Activated naive CD4-positive, alpha-beta T cell treated with anti-CD3 and anti-CD28 coated beads, Interleukin-2, amount 50 U/mL, for 24 hours (primary cell): ENCODE data around the gene SOX10.

ENCODE experiments used
- H3K27ac Mint-ChIP-seq: one replicate; pipeline ENCODE4 v1.8.0; 2021; ENCODE audit warnings: mild to moderate bottlenecking, mixed read lengths
- H3K27me3 Mint-ChIP-seq: one replicate; pipeline ENCODE4 v1.8.0; 2021; ENCODE audit warnings: mixed read lengths
- H3K36me3 Mint-ChIP-seq: one replicate; pipeline ENCODE4 v1.8.0; 2021; ENCODE audit warnings: mixed read lengths
- H3K4me1 Mint-ChIP-seq: one replicate; pipeline ENCODE4 v1.8.0; 2021; ENCODE audit warnings: mixed read lengths
- H3K4me3 Mint-ChIP-seq: one replicate; pipeline ENCODE4 v1.8.0; 2021; ENCODE audit warnings: mild to moderate bottlenecking, mixed read lengths
- H3K9me3 Mint-ChIP-seq: one replicate; pipeline ENCODE4 v1.8.0; 2021; ENCODE audit warnings: mixed read lengths

The SOX10 gene

GRCh38 chr22:37932821-37933578 is 51.4 kb downstream of the SOX10 start:
- no peak overlapping the region for H3K4me3 Mint-ChIP-seq

GRCh38 chr22:37932401-37932800 is 52.0 kb downstream of the SOX10 start:
- H3K27me3 Mint-ChIP-seq: no peaks in the 10 kb centered on the region
- no peak overlapping the region for H3K4me3 Mint-ChIP-seq
- peaks cover 14% of the 10 kb centered on the region for H3K4me1 Mint-ChIP-seq
- no peaks in the 10 kb centered on the region for H3K9me3 Mint-ChIP-seq
- peaks cover 3% of the 10 kb centered on the region for H3K36me3 Mint-ChIP-seq
- no peak overlapping the region for H3K27ac Mint-ChIP-seq

More at GRCh38 chr22:37932821-37933578, 51.4 kb downstream of the SOX10 start:
- Mint-ChIP-seq H3K4me1 (peaks cover 14% of the 10 kb centered on the region), H3K9me3 (no peaks in the 10 kb centered on the region), H3K27ac (no peak overlapping the region), H3K36me3 (peaks cover 5% of the 10 kb centered on the region), H3K27me3 (no peaks in the 10 kb centered on the region)

GRCh38 chr22:37931893-37932389 is 52.4 kb downstream of the SOX10 start:
- no peaks in the 10 kb centered on the region for H3K9me3 Mint-ChIP-seq

GRCh38 chr22:37930952-37931440 is 53.4 kb downstream of the SOX10 start:
- Mint-ChIP-seq H3K27ac (no peak overlapping the region), H3K9me3 (no peaks in the 10 kb centered on the region), H3K36me3 (peaks cover 3% of the 10 kb centered on the region), H3K4me3 (no peak overlapping the region), H3K4me1 (peaks cover 14% of the 10 kb centered on the region), H3K27me3 (no peaks in the 10 kb centered on the region)

More at GRCh38 chr22:37931893-37932389, 52.4 kb downstream of the SOX10 start:
- H3K4me1 Mint-ChIP-seq: peaks cover 14% of the 10 kb centered on the region
- no peak overlapping the region for H3K4me3 Mint-ChIP-seq
- H3K36me3 Mint-ChIP-seq: peaks cover 3% of the 10 kb centered on the region
- no peaks in the 10 kb centered on the region for H3K27me3 Mint-ChIP-seq
- H3K27ac Mint-ChIP-seq: no peak overlapping the region

- H3K36me3 Mint-ChIP-seq: peaks cover 3% of the 10 kb centered on the region
- H3K27ac Mint-ChIP-seq: no peak overlapping the region
- H3K4me1 Mint-ChIP-seq: peaks cover 14% of the 10 kb centered on the region
- H3K27me3 Mint-ChIP-seq: no peaks in the 10 kb centered on the region
- H3K4me3 Mint-ChIP-seq: no peak overlapping the region
- H3K9me3 Mint-ChIP-seq: no peaks in the 10 kb centered on the region
Measured at GRCh38 chr22:37930270-37930951, 53.9 kb downstream of the SOX10 start.

GRCh38 chr22:37929390-37929789 is 55.0 kb downstream of the SOX10 start:
- Mint-ChIP-seq H3K36me3 (peaks cover 3% of the 10 kb centered on the region), H3K27me3 (no peaks in the 10 kb centered on the region), H3K9me3 (no peaks in the 10 kb centered on the region), H3K4me1 (peaks cover 14% of the 10 kb centered on the region), H3K27ac (no peak overlapping the region), H3K4me3 (no peak overlapping the region)

GRCh38 chr22:37927637-37927936 is 56.8 kb downstream of the SOX10 start:
- peaks cover 3% of the 10 kb centered on the region for H3K36me3 Mint-ChIP-seq
- H3K4me3 Mint-ChIP-seq: no peak overlapping the region
- H3K27me3 Mint-ChIP-seq: no peaks in the 10 kb centered on the region
- H3K9me3 Mint-ChIP-seq: no peaks in the 10 kb centered on the region
- H3K27ac Mint-ChIP-seq: no peak overlapping the region
- H3K4me1 Mint-ChIP-seq: peaks cover 4% of the 10 kb centered on the region

- H3K4me3 Mint-ChIP-seq: no peak overlapping the region
- H3K27me3 Mint-ChIP-seq: no peaks in the 10 kb centered on the region
- peaks cover 3% of the 10 kb centered on the region for H3K36me3 Mint-ChIP-seq
- peaks cover 4% of the 10 kb centered on the region for H3K4me1 Mint-ChIP-seq
- H3K9me3 Mint-ChIP-seq: no peaks in the 10 kb centered on the region
- H3K27ac Mint-ChIP-seq: no peak overlapping the region
Measured at GRCh38 chr22:37926771-37927636, 57.4 kb downstream of the SOX10 start.

- Mint-ChIP-seq H3K9me3 (no peaks in the 10 kb centered on the region), H3K36me3 (peaks cover 3% of the 10 kb centered on the region), H3K27me3 (no peaks in the 10 kb centered on the region), H3K4me1 (peaks cover 4% of the 10 kb centered on the region), H3K4me3 (no peak overlapping the region), H3K27ac (no peak overlapping the region)
Measured at GRCh38 chr22:37926358-37926757, 58.0 kb downstream of the SOX10 start.

- Mint-ChIP-seq H3K9me3 (no peaks in the 10 kb centered on the region), H3K27ac (no peak overlapping the region), H3K27me3 (no peaks in the 10 kb centered on the region), H3K4me3 (no peak overlapping the region), H3K36me3 (peaks cover 3% of the 10 kb centered on the region), H3K4me1 (peaks cover 4% of the 10 kb centered on the region)
Measured at GRCh38 chr22:37925767-37926166, 58.6 kb downstream of the SOX10 start.

GRCh38 chr22:37925330-37925729 is 59.0 kb downstream of the SOX10 start:
- H3K27me3 Mint-ChIP-seq: no peaks in the 10 kb centered on the region
- H3K4me3 Mint-ChIP-seq: no peak overlapping the region
- H3K4me1 Mint-ChIP-seq: peaks cover 4% of the 10 kb centered on the region
- H3K36me3 Mint-ChIP-seq: peaks cover 3% of the 10 kb centered on the region
- H3K9me3 Mint-ChIP-seq: no peaks in the 10 kb centered on the region
- H3K27ac Mint-ChIP-seq: no peak overlapping the region

- Mint-ChIP-seq H3K4me3 (no peak overlapping the region), H3K36me3 (peaks cover 3% of the 10 kb centered on the region), H3K27me3 (no peaks in the 10 kb centered on the region), H3K4me1 (peaks cover 10% of the 10 kb centered on the region), H3K9me3 (no peaks in the 10 kb centered on the region), H3K27ac (no peak overlapping the region)
Measured at GRCh38 chr22:37924386-37925065, 59.8 kb downstream of the SOX10 start.

GRCh38 chr22:37923927-37924326 is 60.4 kb downstream of the SOX10 start:
- Mint-ChIP-seq H3K4me1 (peaks cover 6% of the 10 kb centered on the region), H3K9me3 (no peaks in the 10 kb centered on the region), H3K27ac (no peak overlapping the region)

More at GRCh38 chr22:37923927-37924326, 60.4 kb downstream of the SOX10 start:
- no peaks in the 10 kb centered on the region for H3K27me3 Mint-ChIP-seq
- no peak overlapping the region for H3K4me3 Mint-ChIP-seq
- H3K36me3 Mint-ChIP-seq: peaks cover 3% of the 10 kb centered on the region
